Pons (tissue), 1 donor: Measurements from ENCODE around the gene DNM1.

Source experiments
- DNase-seq: peaks from one replicate; pipeline ENCODE4 v3.0.0-alpha.2; 2016; ENCODE audit warnings: low spot score

The DNM1 gene

GRCh38 chr9:128178806-128179431, 24.3 kb upstream of the DNM1 start:
- no peak for DNase-seq

DNA sequence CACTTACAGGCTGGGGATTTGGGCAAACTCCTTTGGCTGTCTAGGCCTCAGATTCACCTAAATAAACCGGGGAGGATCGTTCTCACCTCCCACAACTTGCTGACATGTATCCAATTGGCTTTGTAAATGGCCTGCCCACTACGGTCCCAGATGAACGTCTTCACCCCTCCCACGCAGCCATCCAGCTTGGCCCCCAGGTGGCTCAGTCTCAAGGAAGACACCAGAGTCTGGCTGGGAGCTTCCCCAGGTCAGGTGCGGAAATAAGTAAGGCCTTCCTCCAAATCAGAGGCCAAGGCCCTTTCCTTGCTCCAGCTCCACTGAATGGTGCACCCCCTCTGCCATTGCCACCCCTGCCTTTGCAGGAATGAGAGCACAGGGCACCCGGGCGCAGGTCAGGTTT, 23.2 kb upstream of the DNM1 start:
- DNase-seq = no peak

DNA sequence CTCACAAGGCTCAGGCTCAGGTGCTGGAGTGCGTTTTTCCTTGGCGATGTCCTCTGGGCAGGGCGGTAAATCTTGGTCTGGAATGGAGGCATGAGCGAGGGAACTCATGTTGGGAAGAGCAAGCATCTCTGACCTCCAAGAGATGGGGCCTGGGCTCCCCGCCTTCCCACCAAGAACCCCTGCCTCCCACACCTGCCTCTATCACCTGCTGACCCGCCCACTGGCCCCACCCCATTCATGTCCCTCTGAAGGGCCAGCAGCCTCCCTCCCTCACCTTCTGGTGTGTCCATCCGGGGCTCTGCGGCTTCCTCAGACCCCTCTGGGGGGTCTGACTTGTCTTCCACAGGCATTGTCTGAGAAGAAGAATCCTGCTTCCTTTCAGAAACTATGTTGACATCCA, 22.7 kb upstream of the DNM1 start:
- no peak for DNase-seq

DNA sequence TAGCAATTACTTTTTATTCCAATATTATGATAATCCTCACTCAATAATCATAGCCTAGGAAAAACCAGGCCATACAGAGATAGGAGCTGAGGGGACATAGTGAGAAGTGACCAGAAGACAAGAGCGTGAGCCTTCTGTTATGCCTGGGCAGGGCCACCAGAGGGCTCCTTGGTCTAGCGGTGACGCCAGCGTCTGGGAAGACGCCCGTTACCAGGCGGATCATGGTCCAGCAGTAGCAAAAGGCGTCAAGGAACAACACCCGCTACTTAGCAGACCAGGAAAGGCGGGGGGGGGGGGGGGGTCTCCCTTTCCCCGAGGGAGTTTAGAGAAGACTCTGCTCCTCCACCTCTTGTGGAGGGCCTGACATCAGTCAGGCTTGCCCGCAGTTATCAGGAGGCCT, 21.7 kb upstream of the DNM1 start:
- DNase-seq = peak; percentile 29

DNA sequence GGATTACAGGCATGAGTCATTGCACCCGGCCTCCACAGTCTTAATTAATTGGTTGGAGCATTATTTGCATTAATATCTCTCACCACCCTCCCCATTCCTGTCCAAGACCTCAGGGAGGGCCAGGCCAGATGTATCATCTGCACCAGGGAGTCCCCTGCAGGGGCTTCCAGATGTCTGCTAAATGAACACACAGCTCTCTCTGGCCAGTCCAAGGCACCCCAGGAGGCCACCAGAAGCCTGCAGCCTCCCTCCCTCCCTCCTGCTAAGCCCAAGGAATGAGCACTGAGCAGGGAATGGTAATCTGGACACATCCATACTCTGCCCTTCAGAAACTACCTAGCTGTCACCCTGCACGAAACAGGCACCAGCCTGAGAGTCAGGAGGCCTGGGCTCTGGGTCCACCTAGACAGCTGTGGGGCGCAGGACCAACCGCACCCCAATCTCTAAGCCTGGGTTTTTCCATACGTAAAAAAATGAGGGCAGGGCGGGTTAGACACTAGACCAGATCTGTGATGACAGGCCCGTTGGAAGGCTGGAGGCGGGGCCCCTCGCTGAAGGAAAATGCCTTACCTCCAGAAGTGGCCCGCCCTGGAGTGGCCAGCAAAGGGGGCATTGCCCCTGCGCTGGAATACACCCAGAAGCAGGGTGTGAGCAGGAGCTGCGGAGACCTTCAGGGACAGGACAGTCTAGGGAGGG, 20.1 kb upstream of the DNM1 start:
- DNase-seq = no peak

- no peak for DNase-seq
Observed at GRCh38 chr9:128185979-128186965, 16.9 kb upstream of the DNM1 start.

GRCh38 chr9:128187361-128187760, 15.8 kb upstream of the DNM1 start:
- DNase-seq = no peak

DNA sequence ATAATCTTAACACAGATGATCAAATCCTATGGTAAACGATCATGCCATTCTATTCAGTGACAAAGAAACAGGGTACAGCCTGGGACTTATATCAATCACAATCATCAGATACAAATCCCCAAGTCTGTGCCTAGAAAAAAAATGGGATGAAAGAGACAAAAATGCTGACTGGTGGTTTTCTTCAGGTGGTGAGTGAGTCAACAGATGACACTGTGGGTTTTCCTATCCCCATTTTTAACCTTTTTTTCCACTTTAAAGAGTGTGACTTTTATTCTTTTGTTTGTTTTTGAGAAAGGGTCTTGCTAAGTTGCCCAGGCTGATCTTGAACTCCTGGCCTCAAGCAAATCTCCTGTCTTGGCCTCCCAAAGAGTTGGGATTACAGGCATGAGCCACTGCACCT, 15.0 kb upstream of the DNM1 start:
- no peak for DNase-seq

DNA sequence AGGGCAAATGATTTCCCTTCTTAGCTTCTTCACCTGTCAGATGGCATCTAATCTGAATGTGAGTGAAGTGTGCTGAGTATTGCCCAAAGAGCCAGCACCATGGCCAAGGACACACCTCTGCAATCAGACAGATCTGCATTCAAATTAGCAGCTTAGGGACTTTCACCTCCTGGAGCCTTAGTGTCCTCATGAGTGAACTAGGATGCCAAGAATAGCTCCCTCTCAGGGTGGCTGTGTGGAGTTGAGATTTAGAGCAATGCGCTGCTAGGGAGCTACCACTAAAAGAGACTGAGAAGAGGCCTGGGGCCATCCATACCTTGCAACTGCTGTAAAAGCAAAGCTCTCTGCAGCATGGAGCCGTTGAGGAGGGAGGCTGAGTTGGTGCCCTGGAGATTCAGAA, 13.2 kb upstream of the DNM1 start:
- no peak for DNase-seq

DNA sequence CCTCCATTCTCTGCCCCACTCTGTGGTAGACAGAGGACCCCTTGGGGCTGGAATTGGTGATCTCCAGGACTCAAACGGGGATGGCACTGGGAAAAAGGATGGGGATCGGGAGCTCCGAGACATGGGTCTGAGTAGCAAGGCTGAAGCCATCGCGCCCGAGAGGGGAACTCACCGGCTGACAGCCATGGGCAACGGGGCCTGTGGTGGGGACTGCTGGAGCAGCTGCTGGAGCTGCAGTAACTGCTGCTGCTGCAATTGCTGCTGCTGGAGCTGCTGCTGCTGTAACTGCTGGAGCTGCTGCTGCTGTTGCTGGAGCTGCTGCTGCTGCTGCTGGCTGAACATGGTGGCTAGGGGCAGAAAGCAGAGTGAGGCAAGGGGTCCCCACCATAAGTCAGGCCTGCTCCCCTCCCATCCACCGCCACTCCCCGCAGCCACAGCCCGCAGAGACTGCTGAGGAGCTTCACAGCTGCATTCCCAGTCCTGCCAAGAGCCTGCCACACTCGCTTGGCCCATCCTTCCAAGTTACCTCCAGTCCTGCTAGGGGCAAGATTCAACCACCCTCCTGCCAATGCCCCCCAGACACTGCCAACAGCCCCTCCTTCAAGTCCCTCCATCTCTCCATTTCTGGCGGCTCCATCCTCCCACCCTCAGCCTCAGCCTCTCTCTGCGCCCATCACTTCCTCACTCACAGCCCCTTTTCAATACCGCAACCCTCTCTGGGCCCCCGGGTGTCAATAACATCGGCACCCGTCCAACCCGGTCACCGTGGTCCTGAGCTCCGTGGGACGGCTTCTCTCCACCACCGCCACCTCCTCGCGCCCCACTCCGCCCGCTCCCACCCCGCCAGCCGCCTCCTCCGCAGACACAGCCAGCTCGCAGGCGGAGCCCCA, 12.4 kb upstream of the DNM1 start:
- DNase-seq = no peak

GRCh38 chr9:128191406-128192046, 11.7 kb upstream of the DNM1 start, which contains the start of gene CIZ1:
Gene CIZ1, minus strand, starts transcription at chr9:128191572. Its CDS starts 715 bp downstream, at chr9:128190857.
- DNase-seq = peak; percentile 68

GRCh38 chr9:128192601-128193371, 10.4 kb upstream of the DNM1 start:
- no peak for DNase-seq

GRCh38 chr9:128193469-128194096, 9.6 kb upstream of the DNM1 start:
- DNase-seq = no peak

- DNase-seq = no peak
Observed at GRCh38 chr9:128201441-128202369, 1.5 kb upstream of the DNM1 start.

DNA sequence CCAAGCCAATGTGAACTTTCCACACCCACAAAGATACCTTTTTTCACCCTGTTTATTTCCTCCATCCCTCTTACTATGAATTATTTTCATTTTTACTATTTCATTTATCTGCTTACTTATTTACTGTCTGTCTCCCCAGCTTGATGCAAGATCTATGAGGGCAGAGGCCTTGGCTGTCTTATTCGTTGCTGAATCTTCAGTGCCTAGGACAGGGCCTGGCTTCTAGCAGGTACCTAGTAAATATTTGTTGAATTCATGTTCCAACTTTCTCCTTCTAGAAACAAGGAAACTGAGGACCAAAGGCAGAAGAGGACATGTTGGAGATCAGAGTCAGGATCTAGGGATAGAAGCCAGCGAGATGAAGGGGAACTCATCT, 543 bp upstream of the DNM1 start:
- no peak for DNase-seq

- DNase-seq = no peak
Observed at GRCh38 chr9:128203707-128204551, 750 bp downstream of the DNM1 start.

- DNase-seq = no peak
Observed at GRCh38 chr9:128204858-128205257, 1.7 kb downstream of the DNM1 start.
